ENCODE data around the gene HYAL3.

- peak in 2 of 12 donors; percentile 4 to 17 for TF ChIP-seq CTCF (IDR thresholded peaks at IDR 0.05)
- TF ChIP-seq POLR2A (IDR thresholded peaks at IDR 0.05), result peak; percentile 24 to 64
These were observed 6.8 kb downstream of the HYAL3 start, which contains the start of gene IFRD2 for GRCh38 chr3:50292159-50293078.
